SH-SY5Y (cell line): Measurements from ENCODE around the gene LRRC45.

Source experiments
- GATA2 ChIP-seq: IDR thresholded peaks from 2 replicates; pipeline ENCODE4 v1.6.1; 2011; ENCODE audit warnings: mild to moderate bottlenecking, low read depth, low read length
- GATA3 ChIP-seq: IDR thresholded peaks from 2 replicates; pipeline ENCODE4 v1.6.1; 2011; ENCODE audit warnings: low read depth, mild to moderate bottlenecking, low read length, moderate library complexity

- no peak for TF ChIP-seq GATA3
- TF ChIP-seq GATA2 = no peak
These were observed 15.4 kb upstream of the LRRC45 start for GRCh38 chr17:82007495-82008257.
